Neural cell (in vitro differentiated cells): ENCODE measurements around the gene KSR2. TPM values are rescaled to one million over a fixed set of nuclear protein-coding genes. Genes with fewer than 3 reads are reported as not detected.

ENCODE experiments used
- H2AFZ ChIP-seq: fragments of 200-600, 300-800 bp; sonication (generic), shearing (Covaris generic); 2 replicates; pipeline ENCODE4 v1.6.0; 2014; ENCODE audit warnings: low read depth, mild to moderate bottlenecking, antibody characterized with exemption, low read length, moderate library complexity
- H3F3A ChIP-seq: fragments of 200-600 bp; shearing (Covaris generic); 2 replicates; pipeline ENCODE4 v1.6.1; 2016; ENCODE audit warnings: mild to moderate bottlenecking, moderate library complexity, mixed read lengths, antibody characterized with exemption, low read length; ENCODE audit not compliant: insufficient read depth, poor library complexity, severe bottlenecking
- H3K27ac ChIP-seq: fragments of 200-600, 300-800 bp; sonication (generic), shearing (Covaris generic); 2 replicates; pipeline ENCODE4 v1.5.1; 2014; ENCODE audit warnings: mild to moderate bottlenecking, low read length, moderate library complexity
- H3K27me3 ChIP-seq: fragments of 300-800, 200-600 bp; sonication (generic), shearing (Covaris generic); 2 replicates; pipeline ENCODE4 v1.6.0; 2014; ENCODE audit warnings: mild to moderate bottlenecking, low read depth, low read length, moderate library complexity; ENCODE audit not compliant: insufficient read depth
- H3K36me3 ChIP-seq: fragments of 300-800, 200-600 bp; sonication (generic), shearing (Covaris generic); 2 replicates; pipeline ENCODE4 v1.5.1; 2014; ENCODE audit warnings: mild to moderate bottlenecking, antibody characterized with exemption, low read length, moderate library complexity; ENCODE audit not compliant: insufficient read depth
- H3K4me2 ChIP-seq: fragments of 300-800, 200-600 bp; sonication (generic), shearing (Covaris generic); 2 replicates; pipeline ENCODE4 v1.6.0; 2014; ENCODE audit warnings: mild to moderate bottlenecking, low read length
- H3K4me3 ChIP-seq: fragments of 300-800, 200-600 bp; sonication (generic), shearing (Covaris generic); 2 replicates; pipeline ENCODE4 v1.5.1; 2014; ENCODE audit warnings: mild to moderate bottlenecking, low read length, moderate library complexity
- H3K79me2 ChIP-seq: fragments of 200-600 bp; shearing (Covaris generic); replicated peaks from 2 replicates; pipeline ENCODE4 v1.6.0; 2014; ENCODE audit warnings: mild to moderate bottlenecking, low read length, moderate library complexity; ENCODE audit not compliant: insufficient read depth
- H3K9ac ChIP-seq: fragments of 300-800, 200-600 bp; sonication (generic), shearing (Covaris generic); 2 replicates; pipeline ENCODE4 v1.6.1; 2016; ENCODE audit warnings: mild to moderate bottlenecking, low read length, mixed read lengths
- H3K9me2 ChIP-seq: fragments of 200-600 bp; shearing (Covaris generic); 2 replicates; pipeline ENCODE4 v1.6.1; 2016; ENCODE audit warnings: mild to moderate bottlenecking, low read length, mixed read lengths; ENCODE audit not compliant: insufficient read depth
- H3K9me3 ChIP-seq: fragments of 200-600, 300-800 bp; sonication (generic), shearing (Covaris generic); 2 replicates; pipeline ENCODE4 v1.6.1; 2016; ENCODE audit warnings: mild to moderate bottlenecking, mixed run types, low read length, moderate library complexity, mixed read lengths
- H4K20me1 ChIP-seq: fragments of 200-600 bp; shearing (Covaris generic); 2 replicates; pipeline ENCODE4 v1.6.1; 2016; ENCODE audit warnings: mild to moderate bottlenecking, mixed run types; ENCODE audit not compliant: insufficient read depth
- EP300 ChIP-seq: fragments of 450-650 bp; conservative IDR thresholded peaks from 2 replicates; pipeline ENCODE4 v1.6.1; 2014; ENCODE audit warnings: antibody characterized with exemption, mild to moderate bottlenecking, moderate library complexity; ENCODE audit not compliant: poor library complexity, severe bottlenecking
- EZH2 ChIP-seq: fragments of 200-600, 300-800 bp; shearing (Covaris generic), sonication (generic); IDR thresholded peaks from 2 replicates; pipeline ENCODE4 v1.6.1; 2014; ENCODE audit warnings: antibody characterized with exemption, low read length, borderline replicate concordance, mild to moderate bottlenecking; ENCODE audit not compliant: insufficient read depth, poor library complexity, severe bottlenecking
- MXI1 ChIP-seq: fragments of 450-650 bp; conservative IDR thresholded peaks from 2 replicates; pipeline ENCODE4 v1.6.1; 2014; ENCODE audit warnings: antibody characterized with exemption, mild to moderate bottlenecking; ENCODE audit not compliant: poor library complexity, severe bottlenecking
- POLR2AphosphoS5 ChIP-seq: IDR thresholded peaks from 2 replicates; pipeline ENCODE4 v1.6.1; 2012
- RAD21 ChIP-seq: fragments of 450-650 bp; conservative IDR thresholded peaks from 2 replicates; pipeline ENCODE4 v1.6.1; 2014; ENCODE audit warnings: antibody characterized with exemption, mild to moderate bottlenecking, moderate library complexity
- REST ChIP-seq: IDR thresholded peaks from 2 replicates; pipeline ENCODE4 v1.6.1; 2012; ENCODE audit warnings: borderline replicate concordance
- SMC3 ChIP-seq: fragments of 450-650 bp; conservative IDR thresholded peaks from 2 replicates; pipeline ENCODE4 v1.6.1; 2014; ENCODE audit warnings: antibody characterized with exemption, mild to moderate bottlenecking, moderate library complexity; ENCODE audit not compliant: poor library complexity
- TAF1 ChIP-seq: IDR thresholded peaks from 2 replicates; pipeline ENCODE4 v1.6.1; 2012; ENCODE audit warnings: low read depth
- polyA plus RNA-seq: library from polyadenylated mRNA; depleted of rRNA; stranded (reverse); fragments of >200 nt; gene quantifications from 2 replicates; pipeline ENCODE4 v1.2.3, GENCODE V29; 2014
- TF ChIP-seq, protein P1 (sequence below): fragments of 450-650 bp; IDR thresholded peaks from 2 replicates; pipeline ENCODE4 v1.5.1; 2014; ENCODE audit warnings: antibody characterized with exemption, mild to moderate bottlenecking, moderate library complexity; ENCODE audit not compliant: poor library complexity, severe bottlenecking

KSR2 gene
- polyA plus RNA-seq, 1 donor from 2014 or later: 3.0 TPM

DNA sequence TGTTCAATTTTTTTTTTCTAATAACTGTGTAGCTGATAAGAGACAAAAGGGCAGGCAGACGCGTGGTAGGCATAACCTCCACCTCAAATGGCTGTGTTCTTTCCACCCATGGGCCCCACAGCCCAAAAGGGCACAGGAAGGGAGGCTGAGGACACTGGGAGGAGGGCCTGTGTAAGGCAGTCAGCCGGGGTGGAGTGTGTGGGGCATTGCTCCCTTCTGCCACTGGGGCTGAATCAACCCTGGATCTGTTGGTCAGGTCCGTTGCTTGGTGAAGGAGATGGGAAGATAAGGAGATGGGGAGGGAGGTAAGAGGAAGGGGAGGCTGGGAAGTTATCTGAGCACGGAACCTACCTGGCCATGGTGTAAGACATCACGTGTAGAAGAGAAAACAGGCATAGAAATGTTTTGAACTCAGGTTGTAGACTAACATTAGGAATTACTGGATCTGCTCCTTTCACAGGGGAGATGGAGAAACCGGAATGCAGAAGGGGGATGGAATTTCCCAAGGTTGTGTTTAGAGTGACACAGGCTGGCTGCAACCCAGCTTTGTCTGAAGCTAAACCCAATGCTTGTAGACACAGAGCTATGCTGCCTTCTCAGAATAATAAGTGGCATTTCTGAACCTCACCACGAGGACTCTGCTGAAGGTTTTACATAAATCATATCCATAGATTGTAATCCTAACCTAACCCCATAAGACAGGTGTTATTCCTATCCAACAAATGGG is 468.9 kb downstream of the KSR2 start:
- Histone ChIP-seq H2AFZ (no peak overlapping the region), H3K36me3 (no peaks in the 10 kb centered on the region), H3K27ac (no peak overlapping the region), H3K4me2 (no peak overlapping the region), H4K20me1 (no peaks in the 10 kb centered on the region), H3K9ac (no peak overlapping the region), H3F3A (no peaks in the 10 kb centered on the region), H3K9me2 (no peaks in the 10 kb centered on the region), H3K4me3 (no peak overlapping the region), H3K9me3 (no peaks in the 10 kb centered on the region), H3K27me3 (no peaks in the 10 kb centered on the region), H3K79me2 (no peaks in the 10 kb centered on the region)
- TF ChIP-seq POLR2AphosphoS5 (no peak), EP300 (no peak), REST (no peak), RAD21 (no peak), EZH2 (no peak), TAF1 (no peak), MXI1 (no peak), SMC3 (no peak)
- TF ChIP-seq, protein P1, sequence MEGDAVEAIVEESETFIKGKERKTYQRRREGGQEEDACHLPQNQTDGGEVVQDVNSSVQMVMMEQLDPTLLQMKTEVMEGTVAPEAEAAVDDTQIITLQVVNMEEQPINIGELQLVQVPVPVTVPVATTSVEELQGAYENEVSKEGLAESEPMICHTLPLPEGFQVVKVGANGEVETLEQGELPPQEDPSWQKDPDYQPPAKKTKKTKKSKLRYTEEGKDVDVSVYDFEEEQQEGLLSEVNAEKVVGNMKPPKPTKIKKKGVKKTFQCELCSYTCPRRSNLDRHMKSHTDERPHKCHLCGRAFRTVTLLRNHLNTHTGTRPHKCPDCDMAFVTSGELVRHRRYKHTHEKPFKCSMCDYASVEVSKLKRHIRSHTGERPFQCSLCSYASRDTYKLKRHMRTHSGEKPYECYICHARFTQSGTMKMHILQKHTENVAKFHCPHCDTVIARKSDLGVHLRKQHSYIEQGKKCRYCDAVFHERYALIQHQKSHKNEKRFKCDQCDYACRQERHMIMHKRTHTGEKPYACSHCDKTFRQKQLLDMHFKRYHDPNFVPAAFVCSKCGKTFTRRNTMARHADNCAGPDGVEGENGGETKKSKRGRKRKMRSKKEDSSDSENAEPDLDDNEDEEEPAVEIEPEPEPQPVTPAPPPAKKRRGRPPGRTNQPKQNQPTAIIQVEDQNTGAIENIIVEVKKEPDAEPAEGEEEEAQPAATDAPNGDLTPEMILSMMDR: no peak

GRCh38 chr12:117498880-117499279 is 469.9 kb downstream of the KSR2 start:
- H3K9ac ChIP-seq: no peak overlapping the region
- no peaks in the 10 kb centered on the region for H3F3A ChIP-seq
- no peaks in the 10 kb centered on the region for H3K9me2 ChIP-seq
- H4K20me1 ChIP-seq: no peaks in the 10 kb centered on the region
- H3K4me3 ChIP-seq: no peak overlapping the region
- H3K9me3 ChIP-seq: no peaks in the 10 kb centered on the region
- H3K4me2 ChIP-seq: no peak overlapping the region
- no peak for TF ChIP-seq REST
- TF ChIP-seq RAD21: no peak
- TF ChIP-seq POLR2AphosphoS5: no peak
- no peak for TF ChIP-seq TAF1
- TF ChIP-seq EP300: no peak
- TF ChIP-seq EZH2: no peak
- no peak for TF ChIP-seq SMC3
- TF ChIP-seq, protein P1: no peak
- TF ChIP-seq MXI1: no peak
- H3K79me2 ChIP-seq: no peaks in the 10 kb centered on the region
- no peaks in the 10 kb centered on the region for H3K36me3 ChIP-seq
- H3K27me3 ChIP-seq: no peaks in the 10 kb centered on the region
- H2AFZ ChIP-seq: no peak overlapping the region
- no peak overlapping the region for H3K27ac ChIP-seq
